NOMO-1 treated with dmso at 0.1 percent for 144 hours (cell line): ENCODE results near the gene CNN1.

Source experiments
- DNase-seq: peaks from one replicate; lab custom pipeline; 2025; ENCODE audit not compliant: unreplicated experiment; lab: John Stamatoyannopoulos, UW

CNN1 gene

DNA sequence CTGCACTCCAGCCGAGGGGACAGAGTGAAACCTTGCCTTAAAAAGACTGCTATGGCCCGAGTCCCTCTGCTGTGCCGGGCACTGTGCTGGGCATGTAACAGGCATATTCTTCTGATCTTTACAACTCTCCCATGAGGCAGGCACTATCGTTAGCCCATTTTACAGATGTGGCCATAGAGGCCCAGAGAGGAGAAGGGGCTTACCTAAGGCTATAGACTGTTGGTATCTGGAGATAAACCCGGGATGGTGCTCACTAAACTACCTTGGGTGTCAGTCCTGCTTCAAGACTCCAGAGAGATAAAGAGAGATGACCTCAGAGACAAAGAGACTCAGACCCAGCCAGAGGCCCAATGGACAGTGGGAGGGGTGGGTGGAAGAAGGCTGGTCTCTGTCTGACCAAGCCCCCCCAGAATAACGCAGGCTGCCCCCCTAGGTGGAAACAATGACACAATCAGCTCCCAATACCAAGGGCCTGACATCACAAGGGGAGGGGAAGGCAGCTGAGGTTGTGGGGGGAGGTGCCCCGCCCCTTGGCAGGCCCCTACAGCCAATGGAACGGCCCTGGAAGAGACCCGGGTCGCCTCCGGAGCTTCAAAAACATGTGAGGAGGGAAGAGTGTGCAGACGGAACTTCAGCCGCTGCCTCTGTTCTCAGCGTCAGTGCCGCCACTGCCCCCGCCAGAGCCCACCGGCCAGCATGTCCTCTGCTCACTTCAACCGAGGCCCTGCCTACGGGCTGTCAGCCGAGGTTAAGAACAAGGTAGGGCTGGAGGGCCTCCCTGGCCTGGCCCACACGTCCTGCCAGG lies at the start of gene CNN1:
Gene CNN1, plus strand, starts transcription at position 620 of the 805 bp plus-strand sequence. Its CDS starts 77 bp downstream, at position 697.
- DNase-seq, result no peak

DNA sequence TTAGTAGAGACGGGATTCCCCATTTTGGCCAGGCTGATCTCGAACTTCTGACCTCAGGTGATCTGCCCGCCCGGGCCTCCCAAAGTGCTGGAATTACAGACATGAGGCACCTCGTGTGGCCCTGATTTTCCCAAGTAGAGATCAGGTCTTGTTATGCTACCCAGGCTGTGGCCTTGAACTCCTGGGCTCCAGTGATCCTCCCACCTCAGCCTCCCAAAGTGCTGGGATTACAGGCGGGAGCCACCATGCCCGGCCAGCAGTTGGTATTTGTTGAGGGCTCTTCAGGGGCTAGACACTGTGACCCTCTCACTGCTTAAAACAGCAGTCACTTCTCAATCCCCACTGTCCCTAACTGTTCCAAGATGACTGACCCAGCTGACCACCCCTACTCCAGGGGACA lies 49.3 kb upstream of the CNN1 start:
- no peak for DNase-seq

DNA sequence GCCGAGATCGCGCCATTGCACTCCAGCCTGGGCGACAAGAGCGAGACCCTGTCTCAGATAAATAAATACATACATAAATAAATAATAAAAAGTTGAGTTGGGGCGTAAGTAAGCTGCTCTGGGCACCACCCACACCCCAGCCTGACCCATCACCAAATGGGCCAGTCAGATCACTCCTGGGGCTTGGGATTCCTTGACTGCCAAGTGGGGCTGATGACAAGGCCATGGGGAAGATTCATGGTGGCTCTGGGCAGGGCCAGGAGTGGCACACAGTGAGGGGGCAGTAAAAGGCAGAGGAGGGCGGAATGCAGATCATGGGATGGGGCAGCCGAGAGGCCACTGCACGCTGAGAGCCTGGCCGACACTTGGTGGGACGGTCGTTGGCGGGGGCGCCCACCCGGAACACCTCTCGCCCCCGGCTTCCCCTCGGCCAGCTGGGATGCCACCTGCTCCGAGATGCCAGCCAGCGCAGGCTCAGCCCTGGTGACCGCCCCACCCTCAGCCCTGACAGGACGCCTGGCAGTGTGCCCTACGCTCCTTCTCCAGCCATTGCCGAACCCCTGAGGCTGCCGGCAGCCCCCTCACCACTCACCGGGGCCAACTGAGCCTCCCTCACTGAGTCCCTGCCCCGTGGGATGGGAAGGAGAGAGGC lies 43.9 kb upstream of the CNN1 start:
- no peak for DNase-seq

GRCh38 chr19:11495481-11495880 lies 43.2 kb upstream of the CNN1 start:
- DNase-seq, result no peak

- no peak for DNase-seq
These were observed 42.8 kb upstream of the CNN1 start for GRCh38 chr19:11495885-11496284.

GRCh38 chr19:11496391-11497163 lies 42.1 kb upstream of the CNN1 start:
- DNase-seq, result peak; percentile 26

- DNase-seq, result no peak
These were observed 39.4 kb upstream of the CNN1 start for GRCh38 chr19:11499220-11499726.

DNA sequence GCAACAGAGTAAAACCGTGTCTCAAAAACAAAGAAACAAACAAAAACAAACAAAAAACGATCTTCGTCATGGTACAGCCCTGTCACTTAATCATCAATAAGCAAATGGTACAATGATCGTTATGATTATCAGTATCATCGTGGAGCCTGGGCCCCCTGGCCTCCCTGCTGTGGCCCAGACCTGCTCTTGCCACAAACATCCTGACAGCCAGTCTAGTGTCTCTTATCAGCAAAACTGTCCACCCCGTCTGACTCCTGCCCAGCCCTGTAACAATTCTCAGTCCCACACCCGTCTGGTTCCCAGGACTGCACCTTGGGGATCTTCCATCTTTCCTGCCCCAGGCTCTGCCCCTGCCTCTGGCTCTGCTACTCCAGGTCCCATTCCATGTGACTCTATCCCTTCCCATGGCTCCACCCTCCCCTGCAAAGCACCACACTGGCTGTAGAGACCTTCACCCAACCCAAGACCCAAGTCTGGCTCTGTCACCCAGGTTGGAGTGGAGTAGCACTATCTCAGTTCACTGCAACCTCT lies 38.7 kb upstream of the CNN1 start:
- DNase-seq, result no peak

DNA sequence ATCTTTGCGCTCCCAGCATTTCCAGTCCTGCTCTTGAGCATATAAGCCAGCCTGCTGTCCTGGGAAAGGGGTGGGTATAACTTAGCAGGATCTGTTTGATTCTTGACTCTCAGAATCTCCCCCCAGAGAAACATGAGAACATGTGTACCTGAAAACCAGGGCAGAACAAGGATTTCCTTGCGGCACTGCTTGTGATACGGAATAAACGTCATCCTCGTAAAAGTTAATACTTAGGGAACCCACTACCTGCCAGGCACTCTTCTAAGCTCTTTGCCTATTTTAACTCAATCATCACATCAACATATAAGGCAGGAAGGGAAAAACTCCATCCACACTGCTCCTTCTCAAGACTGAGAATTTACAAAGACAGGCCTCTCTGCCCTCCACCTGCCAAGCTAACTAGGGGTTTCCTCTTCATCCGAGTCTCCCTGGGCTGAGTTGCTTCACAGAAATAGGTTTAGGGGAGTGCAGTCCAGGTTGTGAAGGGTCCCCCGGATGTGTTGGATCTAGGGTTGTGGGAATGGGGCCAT lies 34.1 kb upstream of the CNN1 start:
- no peak for DNase-seq

DNA sequence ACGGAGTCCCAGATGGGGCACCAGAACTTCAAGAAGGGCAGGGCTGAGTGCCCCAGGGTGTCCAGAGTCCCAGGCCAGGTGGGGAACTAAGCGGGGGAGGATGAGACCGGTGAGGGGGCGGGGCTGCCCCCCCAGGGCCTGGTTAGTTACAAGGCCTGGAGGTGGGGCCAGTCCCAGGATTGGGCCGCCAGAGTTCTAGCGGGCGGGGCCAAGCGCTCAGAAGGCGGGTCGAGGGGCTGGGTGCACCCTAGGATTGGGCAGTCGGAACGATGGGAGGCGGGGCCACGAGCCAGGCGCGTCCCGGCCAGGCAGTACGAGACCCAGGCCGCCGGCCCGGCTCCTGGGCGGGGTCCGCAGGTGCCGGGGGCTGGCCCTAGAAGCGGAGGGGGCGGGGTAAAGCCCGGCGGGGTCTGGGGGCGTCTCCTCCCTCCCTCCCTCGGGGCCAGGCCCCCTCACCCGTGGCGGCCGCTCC lies 33.6 kb upstream of the CNN1 start:
- peak; percentile 90 for DNase-seq

GRCh38 chr19:11505504-11506100 lies 33.0 kb upstream of the CNN1 start, which contains the start of gene ZNF653:
ZNF653 (minus strand) TSS chr19:11505839; CDS start chr19:11505786, 53 bp downstream.
- DNase-seq, result peak; percentile 94

- peak; percentile 56 for DNase-seq
These were observed 32.5 kb upstream of the CNN1 start for GRCh38 chr19:11506101-11506555.

- DNase-seq, result no peak
These were observed 31.7 kb upstream of the CNN1 start for GRCh38 chr19:11506967-11507366.

GRCh38 chr19:11507370-11508078 lies 31.1 kb upstream of the CNN1 start:
- no peak for DNase-seq

- DNase-seq, result no peak
These were observed 28.2 kb upstream of the CNN1 start for GRCh38 chr19:11510444-11510843.

GRCh38 chr19:11513946-11514345 lies 24.7 kb upstream of the CNN1 start:
- no peak for DNase-seq

GRCh38 chr19:11519138-11519537 lies 19.5 kb upstream of the CNN1 start:
- DNase-seq, result no peak

DNA sequence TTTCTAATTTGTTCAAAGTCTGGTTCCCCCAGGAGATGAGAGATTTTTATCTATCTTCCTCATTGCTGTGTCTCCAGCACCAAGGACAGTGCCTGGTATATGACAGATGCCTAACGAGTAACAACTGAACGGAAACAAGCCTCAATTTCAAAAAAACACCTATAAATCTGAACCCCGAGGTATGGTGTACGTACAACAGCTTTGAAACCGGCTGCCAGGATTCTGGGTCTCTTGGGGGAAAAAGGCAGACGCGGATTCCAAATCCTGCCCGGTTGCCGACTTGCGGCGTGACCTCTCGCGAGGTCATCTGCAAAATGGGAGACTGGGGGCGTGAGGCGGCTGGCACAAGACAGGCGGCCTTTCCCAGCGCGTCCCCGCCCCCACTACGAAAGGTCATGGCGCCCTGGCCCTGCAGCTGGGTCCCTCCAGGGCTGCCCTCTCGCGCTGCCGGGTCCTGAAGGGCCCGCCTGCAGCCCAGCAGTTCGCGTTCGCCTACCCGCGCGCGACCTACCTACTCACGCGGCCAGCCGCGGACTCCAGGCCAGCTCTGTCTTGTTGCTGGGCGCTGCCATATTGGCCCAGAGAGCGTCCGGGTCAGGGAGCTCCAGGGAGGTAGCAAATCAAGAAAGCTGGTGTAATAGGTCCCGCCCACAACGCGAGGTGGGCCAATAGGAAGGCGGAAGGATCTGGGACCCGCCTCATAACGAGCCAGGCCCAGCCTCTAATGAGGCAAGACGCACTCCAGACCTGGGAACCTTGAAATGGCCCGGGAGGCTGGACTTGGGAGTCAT lies 9.9 kb upstream of the CNN1 start, which contains the start of gene ECSIT:
Gene ECSIT, minus strand, starts transcription at position 584 of the 791 bp plus-strand sequence. CDS start 9,964 bp downstream, outside the sequence.
- DNase-seq, result peak; percentile 96

DNA sequence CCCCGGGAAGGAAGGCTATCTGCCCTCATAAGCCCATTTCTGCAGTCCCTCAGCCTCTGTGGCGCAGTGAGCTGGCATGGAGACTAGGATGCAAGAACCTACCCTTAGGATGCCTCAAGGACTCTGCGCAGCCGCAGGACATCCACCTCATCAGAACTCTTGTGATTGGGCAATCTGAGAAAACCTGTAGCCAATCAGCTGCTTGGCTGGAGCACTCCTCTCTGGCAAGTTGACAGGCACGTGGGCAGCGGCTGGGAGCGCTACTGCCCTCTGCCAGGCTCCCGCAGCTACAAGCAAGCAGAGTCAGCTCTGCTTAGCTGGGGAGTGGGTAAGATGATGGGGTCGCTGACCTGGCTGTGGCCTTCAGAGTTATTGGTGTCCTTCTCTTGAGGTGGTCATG lies 8.2 kb upstream of the CNN1 start:
- peak; percentile 8 for DNase-seq
